ENCODE results near the gene SORCS3. TPM values are rescaled to one million over a fixed set of nuclear protein-coding genes. Genes with fewer than 3 reads are reported as not detected.

SORCS3 gene
- total and polyA plus RNA-seq, 2 of the 13 experiments (the other 11 are each of a cell fraction or from before 2014, with no cell fraction given), result 0.07 TPM; not detected in 1

GRCh38 chr10:104591441-104591840 lies 49.6 kb upstream of the SORCS3 start:
- ChIA-PET POLR2A (no interaction called here), CTCF (ENCODE audit: low intra/inter-chr PET ratio, low total read pairs) (no interaction called here)
- no peaks in the 10 kb centered on the region for H4K20me1 ChIP-seq (ENCODE audit: insufficient read depth, low read length)
- WGBS (ENCODE audit: low lambda C conversion rate), result 4% methylated on average over 3 of the region's 3 CpGs
- no peak overlapping the region for H3K4me2 ChIP-seq (ENCODE audit: low read depth, low read length)
- no peak overlapping the region for H3K27ac ChIP-seq (ENCODE audit: extremely low read length, insufficient read depth, low read length)
- no peaks in the 10 kb centered on the region for H3K9me3 ChIP-seq (ENCODE audit: low read length)
- ATAC-seq, result no peak
- H2AFZ ChIP-seq (ENCODE audit: low read length), result no peak overlapping the region
- peaks cover 0 to 20% of the 10 kb centered on the region in 2 experiments; a peak in 3 of 5 replicates for H3K27me3 ChIP-seq (ENCODE audit: control insufficient read depth in 1 of 2, insufficient read depth in 2 of 2, low read length in 2 of 2)
- no peaks in the 10 kb centered on the region for H3K36me3 ChIP-seq (replicated peaks in 1 of 2; ENCODE audit: control insufficient read depth in 1 of 2, insufficient read depth in 2 of 2, low read length in 2 of 2)
- no peaks in the 10 kb centered on the region for H3K79me2 ChIP-seq (ENCODE audit: insufficient read depth, low read length)
- intact Hi-C loops (cut with micrococcal nuclease; ENCODE audit: unreplicated experiment) (no loop called here), in situ Hi-C loops (cut with HindIII; ENCODE audit: extremely low pct_ligation_motif_present, low pct_unique_long_range_greater_than_20kb) (no loop called here)
- FAIRE-seq, result no peak
- no peaks in the 10 kb centered on the region for H3K4me1 ChIP-seq (ENCODE audit: insufficient read depth, low read length)
- H3K9ac ChIP-seq (ENCODE audit: insufficient read depth, low read depth, low read length), result no peak overlapping the region
- no TSS peak for BruUV-seq (replicated peaks)
- no peak for DNase-seq (ENCODE audit: low spot score)
- no peak overlapping the region for H3K4me3 ChIP-seq (replicated peaks in 1 of 3; ENCODE audit: insufficient read depth in 1 of 3, low read depth in 2 of 3, low read length in 3 of 3)
- no peak for TF ChIP-seq RAD21 (CRISPR knock-in tag; IDR thresholded peaks at IDR 0.05)
- TF ChIP-seq GLI4 (CRISPR knock-in tag; IDR thresholded peaks at IDR 0.05; ENCODE audit: borderline replicate concordance), result no peak
- TF ChIP-seq RBFOX2 (IDR thresholded peaks at IDR 0.05; ENCODE audit: low read depth, low read length), result no peak

DNA sequence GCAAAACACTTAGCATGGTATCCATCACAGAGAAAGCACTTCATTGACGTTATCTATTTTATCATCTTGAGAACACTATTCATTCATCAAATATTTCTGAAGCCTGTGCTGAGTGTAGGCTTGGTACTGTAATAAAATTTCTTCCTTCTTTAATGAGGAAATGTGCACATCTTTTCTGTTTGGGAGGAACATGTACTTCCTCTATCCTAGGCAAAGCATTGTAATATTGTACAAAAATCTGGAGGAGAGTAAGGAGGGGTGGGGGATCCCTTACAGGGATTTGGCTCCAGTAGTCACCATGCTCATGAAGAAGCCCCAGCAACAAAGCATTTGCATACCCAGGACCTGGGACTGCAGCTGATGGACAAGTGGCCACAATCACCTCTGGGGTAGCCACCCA lies 39.9 kb upstream of the SORCS3 start:
- Histone ChIP-seq H3K9me3 (ENCODE audit: low read length) (no peaks in the 10 kb centered on the region), H3K79me2 (ENCODE audit: insufficient read depth, low read length) (no peaks in the 10 kb centered on the region), H3K4me1 (ENCODE audit: insufficient read depth, low read length) (no peaks in the 10 kb centered on the region), H3K9ac (ENCODE audit: insufficient read depth, low read depth, low read length) (no peak overlapping the region), H3K4me2 (ENCODE audit: low read depth, low read length) (no peak overlapping the region), H3K27ac (ENCODE audit: extremely low read length, insufficient read depth, low read length) (no peak overlapping the region), H3K4me3 (replicated peaks in 1 of 3; ENCODE audit: insufficient read depth in 1 of 3, low read depth in 2 of 3, low read length in 3 of 3) (no peak overlapping the region), H3K36me3 (replicated peaks in 1 of 2; ENCODE audit: control insufficient read depth in 1 of 2, insufficient read depth in 2 of 2, low read length in 2 of 2) (no peaks in the 10 kb centered on the region), H4K20me1 (ENCODE audit: insufficient read depth, low read length) (no peaks in the 10 kb centered on the region), H2AFZ (ENCODE audit: low read length) (no peak overlapping the region), H3K27me3 (ENCODE audit: control insufficient read depth in 1 of 2, insufficient read depth in 2 of 2, low read length in 2 of 2) (peaks cover 0 to 5% of the 10 kb centered on the region in 2 experiments; a peak in 1 of 5 replicates)
- 0% methylated on average over 1 of the region's 1 CpG for WGBS (ENCODE audit: low lambda C conversion rate)
- BruUV-seq (replicated peaks), result no TSS peak
- intact Hi-C loops (cut with micrococcal nuclease; ENCODE audit: unreplicated experiment), result no loop called here
- ChIA-PET POLR2A (no interaction called here), CTCF (ENCODE audit: low intra/inter-chr PET ratio, low total read pairs) (no interaction called here)
- no peak for DNase-seq (ENCODE audit: low spot score)
- FAIRE-seq, result no peak
- TF ChIP-seq USF2 (IDR thresholded peaks at IDR 0.05; ENCODE audit: low read depth, low read length) (no peak), USF2 (CRISPR knock-in tag; IDR thresholded peaks at IDR 0.05; ENCODE audit: borderline replicate concordance) (no peak), ZBTB37 (CRISPR knock-in tag; IDR thresholded peaks at IDR 0.05) (no peak), ZNF567 (CRISPR knock-in tag; IDR thresholded peaks at IDR 0.05; ENCODE audit: borderline replicate concordance) (no peak), ZNF883 (CRISPR knock-in tag; IDR thresholded peaks at IDR 0.05; ENCODE audit: not compliant biosample characterization) (no peak), NR2F6 (IDR thresholded peaks at IDR 0.05) (no peak), NR2F6 (CRISPR knock-in tag; IDR thresholded peaks at IDR 0.05) (no peak), HOXA5 (CRISPR knock-in tag; IDR thresholded peaks at IDR 0.05) (no peak), HNRNPUL1 (IDR thresholded peaks at IDR 0.05; ENCODE audit: low read depth, low read length) (no peak), ZNF160 (CRISPR knock-in tag; IDR thresholded peaks at IDR 0.05) (no peak), ZNF256 (CRISPR knock-in tag; conservative IDR thresholded peaks at IDR 0.05) (no peak)
- TF ChIP-seq, protein P1, sequence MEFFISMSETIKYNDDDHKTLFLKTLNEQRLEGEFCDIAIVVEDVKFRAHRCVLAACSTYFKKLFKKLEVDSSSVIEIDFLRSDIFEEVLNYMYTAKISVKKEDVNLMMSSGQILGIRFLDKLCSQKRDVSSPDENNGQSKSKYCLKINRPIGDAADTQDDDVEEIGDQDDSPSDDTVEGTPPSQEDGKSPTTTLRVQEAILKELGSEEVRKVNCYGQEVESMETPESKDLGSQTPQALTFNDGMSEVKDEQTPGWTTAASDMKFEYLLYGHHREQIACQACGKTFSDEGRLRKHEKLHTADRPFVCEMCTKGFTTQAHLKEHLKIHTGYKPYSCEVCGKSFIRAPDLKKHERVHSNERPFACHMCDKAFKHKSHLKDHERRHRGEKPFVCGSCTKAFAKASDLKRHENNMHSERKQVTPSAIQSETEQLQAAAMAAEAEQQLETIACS (CRISPR knock-in tag; IDR thresholded peaks at IDR 0.05), result no peak
- in situ Hi-C loops (cut with HindIII; ENCODE audit: extremely low pct_ligation_motif_present, low pct_unique_long_range_greater_than_20kb), result no loop called here
- ATAC-seq, result no peak

Measured in HepG2 (cell line).